C1 segment of cervical spinal cord (tissue), 14 donors: ENCODE data around the gene TRIM44.

Source experiments
- DNase-seq, 14 donors: peaks; one replicate each; lab custom pipeline; 2025; lab: John Stamatoyannopoulos, UW

The TRIM44 gene

GRCh38 chr11:35717520-35717919 is 54.9 kb downstream of the TRIM44 start:
- no peak for DNase-seq

GRCh38 chr11:35721651-35722282 is 59.2 kb downstream of the TRIM44 start:
- peak in 7 of 14 donors; percentile 4 to 28 (median 8) for DNase-seq

- no peak for DNase-seq
These were observed 60.1 kb downstream of the TRIM44 start for GRCh38 chr11:35722641-35723040.

GRCh38 chr11:35723493-35723892 is 60.9 kb downstream of the TRIM44 start:
- no peak for DNase-seq

- no peak for DNase-seq
These were observed 61.3 kb downstream of the TRIM44 start for GRCh38 chr11:35723913-35724312.

GRCh38 chr11:35725885-35726284 is 63.3 kb downstream of the TRIM44 start:
- DNase-seq: no peak

GRCh38 chr11:35727140-35727539 is 64.6 kb downstream of the TRIM44 start:
- no peak for DNase-seq

GRCh38 chr11:35730254-35730653 is 67.7 kb downstream of the TRIM44 start:
- DNase-seq: no peak

- DNase-seq: no peak
These were observed 72.3 kb downstream of the TRIM44 start for GRCh38 chr11:35734669-35735410.

- no peak for DNase-seq
These were observed 72.8 kb downstream of the TRIM44 start for GRCh38 chr11:35735411-35735810.

GRCh38 chr11:35735903-35736302 is 73.3 kb downstream of the TRIM44 start:
- no peak for DNase-seq

GRCh38 chr11:35736952-35737351 is 74.4 kb downstream of the TRIM44 start:
- DNase-seq: no peak

- DNase-seq: peak in 1 of 14 donors; percentile 32
These were observed 77.7 kb downstream of the TRIM44 start for GRCh38 chr11:35740061-35740799.

- DNase-seq: no peak
These were observed 80.3 kb downstream of the TRIM44 start for GRCh38 chr11:35742707-35743454.

GRCh38 chr11:35746356-35747153 is 84.0 kb downstream of the TRIM44 start:
- DNase-seq: no peak

- peak in 3 of 14 donors; percentile 2 to 76 (median 7) for DNase-seq
These were observed 85.1 kb downstream of the TRIM44 start for GRCh38 chr11:35747668-35748067.

- DNase-seq: no peak
These were observed 86.1 kb downstream of the TRIM44 start for GRCh38 chr11:35748644-35749043.

GRCh38 chr11:35750315-35750714 is 87.7 kb downstream of the TRIM44 start:
- DNase-seq: no peak

GRCh38 chr11:35750981-35751663 is 88.5 kb downstream of the TRIM44 start:
- peak in 1 of 14 donors; percentile 25 for DNase-seq

GRCh38 chr11:35751664-35752061 is 89.1 kb downstream of the TRIM44 start:
- no peak for DNase-seq
